ENCODE measurements around the gene OR5W2. TPM values are rescaled to one million over a fixed set of nuclear protein-coding genes. Genes with fewer than 3 reads are reported as not detected.
"Not testable (repeated sequence)": the region's sequence is repeated elsewhere in the genome, so short reads cannot be mapped to it uniquely, and the experiment has no call there.

OR5W2 gene
- total RNA-seq, 3 donors from 2014 or later (not counting 1 experiment from before 2014, with no cell fraction given), result not detected

DNA sequence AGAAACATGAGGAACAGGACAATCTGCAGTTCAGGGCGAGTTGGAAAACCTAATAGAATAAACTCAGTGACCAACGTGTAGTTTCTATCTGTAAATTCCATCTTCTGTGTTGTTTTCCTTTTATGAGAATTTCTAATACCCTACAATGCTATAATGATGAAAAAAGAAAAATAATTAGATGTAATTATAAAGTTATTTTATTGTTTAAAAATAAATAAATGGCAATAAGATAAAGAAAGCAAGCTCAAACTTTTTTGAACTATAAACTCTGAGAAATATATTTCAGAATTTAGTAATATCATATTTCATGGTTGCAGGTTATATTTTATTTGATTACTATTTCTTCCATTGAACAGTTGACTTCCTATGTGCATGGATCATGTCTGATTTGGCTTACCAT, 21.9 kb upstream of the OR5W2 start, which contains the start of gene OR5I1:
TSS of gene OR5I1 (minus strand) at position 101 of the 400 bp plus-strand sequence. CDS start at position 101, 0 bp downstream.
- no peak within 1 kb of the TSS for H3K4me3 Mint-ChIP-seq
- peaks cover 7% of the 10 kb centered on the region for H3K36me3 Mint-ChIP-seq
- intact Hi-C loops (cut with micrococcal nuclease), result no loop called here

DNA sequence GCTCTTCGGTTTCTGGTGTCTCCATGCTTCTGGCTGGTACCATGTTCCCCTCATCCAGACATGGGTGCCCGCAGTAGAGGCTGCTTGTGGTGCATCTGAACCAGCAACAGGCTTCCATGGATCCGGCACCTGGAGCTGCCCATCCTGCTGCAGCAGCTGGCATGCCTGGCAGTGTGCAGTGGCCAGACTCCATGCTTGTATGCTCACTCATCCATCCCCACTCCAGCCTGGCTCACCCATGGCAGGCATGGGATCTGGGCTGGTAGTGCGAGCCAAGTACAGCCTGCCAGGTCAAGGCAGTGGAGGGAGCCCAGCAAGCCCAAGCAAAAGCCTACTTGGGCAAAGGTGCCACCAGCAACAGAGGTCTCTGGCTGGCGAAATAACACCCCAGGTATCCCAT, 6.2 kb upstream of the OR5W2 start:
- H3K9me3 Mint-ChIP-seq, result peaks cover 2 to 17% of the 10 kb centered on the region in 2 donors
- Histone ChIP-seq H3K27ac (ENCODE audit: low read length) (no peak overlapping the region), H3K9me3 (ENCODE audit: control insufficient read depth, insufficient read depth, low read length) (peaks cover 4% of the 10 kb centered on the region), H3K4me1 (ENCODE audit: control insufficient read depth, insufficient read depth, low read length) (no peaks in the 10 kb centered on the region), H3K4me3 (ENCODE audit: low read length) (no peak overlapping the region), H3K36me3 (ENCODE audit: control insufficient read depth, insufficient read depth, low read length) (no peaks in the 10 kb centered on the region), H3K27me3 (ENCODE audit: control insufficient read depth, insufficient read depth, low read length) (no peaks in the 10 kb centered on the region)
- no peak overlapping the region for H3K27ac Mint-ChIP-seq
- ATAC-seq (no peak), DNase-seq (no peak)
- WGBS (ENCODE audit: insufficient coverage), result 81% methylated on average over 5 of the region's 5 CpGs
- H3K4me3 Mint-ChIP-seq, result no peak overlapping the region
- no peaks in the 10 kb centered on the region for H3K36me3 Mint-ChIP-seq
- H3K4me1 Mint-ChIP-seq, result no peaks in the 10 kb centered on the region
- no peaks in the 10 kb centered on the region for H3K27me3 Mint-ChIP-seq (ENCODE audit: low read depth in 2 of 2)
- intact Hi-C loops (cut with micrococcal nuclease), result no loop called here
- TF ChIP-seq, protein P1, sequence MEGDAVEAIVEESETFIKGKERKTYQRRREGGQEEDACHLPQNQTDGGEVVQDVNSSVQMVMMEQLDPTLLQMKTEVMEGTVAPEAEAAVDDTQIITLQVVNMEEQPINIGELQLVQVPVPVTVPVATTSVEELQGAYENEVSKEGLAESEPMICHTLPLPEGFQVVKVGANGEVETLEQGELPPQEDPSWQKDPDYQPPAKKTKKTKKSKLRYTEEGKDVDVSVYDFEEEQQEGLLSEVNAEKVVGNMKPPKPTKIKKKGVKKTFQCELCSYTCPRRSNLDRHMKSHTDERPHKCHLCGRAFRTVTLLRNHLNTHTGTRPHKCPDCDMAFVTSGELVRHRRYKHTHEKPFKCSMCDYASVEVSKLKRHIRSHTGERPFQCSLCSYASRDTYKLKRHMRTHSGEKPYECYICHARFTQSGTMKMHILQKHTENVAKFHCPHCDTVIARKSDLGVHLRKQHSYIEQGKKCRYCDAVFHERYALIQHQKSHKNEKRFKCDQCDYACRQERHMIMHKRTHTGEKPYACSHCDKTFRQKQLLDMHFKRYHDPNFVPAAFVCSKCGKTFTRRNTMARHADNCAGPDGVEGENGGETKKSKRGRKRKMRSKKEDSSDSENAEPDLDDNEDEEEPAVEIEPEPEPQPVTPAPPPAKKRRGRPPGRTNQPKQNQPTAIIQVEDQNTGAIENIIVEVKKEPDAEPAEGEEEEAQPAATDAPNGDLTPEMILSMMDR (IDR thresholded peaks at IDR 0.05), result no peak

More for the DNA sequence above, 21.9 kb upstream of the OR5W2 start, which contains the start of gene OR5I1:
- H3K4me3 ChIP-seq (ENCODE audit: low read length), result no peak within 1 kb of the TSS
- Mint-ChIP-seq H3K27me3 (ENCODE audit: low read depth in 2 of 2) (no peaks in the 10 kb centered on the region), H3K27ac (no peak within 1 kb of the TSS), H3K4me1 (no peaks in the 10 kb centered on the region), H3K9me3 (peaks cover 6 to 9% of the 10 kb centered on the region in 2 donors)
- no peaks in the 10 kb centered on the region for H3K36me3 ChIP-seq (ENCODE audit: control insufficient read depth, insufficient read depth, low read length)
- H3K27me3 ChIP-seq (ENCODE audit: control insufficient read depth, insufficient read depth, low read length), result no peaks in the 10 kb centered on the region
- TF ChIP-seq, protein P1 (IDR thresholded peaks at IDR 0.05), result no peak
- H3K9me3 ChIP-seq (ENCODE audit: control insufficient read depth, insufficient read depth, low read length), result no peaks in the 10 kb centered on the region
- ATAC-seq (no peak), DNase-seq (no peak)
- WGBS (ENCODE audit: insufficient coverage), result 67% methylated on average over 1 of the region's 2 CpGs
- no peak within 1 kb of the TSS for H3K27ac ChIP-seq (ENCODE audit: low read length)
- no peaks in the 10 kb centered on the region for H3K4me1 ChIP-seq (ENCODE audit: control insufficient read depth, insufficient read depth, low read length)

GRCh38 chr11:55902308-55902707, 12.1 kb downstream of the OR5W2 start:
- Mint-ChIP-seq H3K36me3 (no peaks in the 10 kb centered on the region), H3K27me3 (ENCODE audit: low read depth in 2 of 2) (no peaks in the 10 kb centered on the region), H3K4me3 (no peak overlapping the region), H3K9me3 (peaks cover 11 to 19% of the 10 kb centered on the region in 2 donors), H3K4me1 (no peaks in the 10 kb centered on the region), H3K27ac (no peak overlapping the region)
- no peaks in the 10 kb centered on the region for H3K9me3 ChIP-seq (ENCODE audit: control insufficient read depth, insufficient read depth, low read length)
- no peaks in the 10 kb centered on the region for H3K36me3 ChIP-seq (ENCODE audit: control insufficient read depth, insufficient read depth, low read length)
- WGBS (ENCODE audit: insufficient coverage), result 23% methylated on average over 2 of the region's 2 CpGs
- TF ChIP-seq, protein P1 (IDR thresholded peaks at IDR 0.05), result no peak
- H3K27ac ChIP-seq (ENCODE audit: low read length), result no peak overlapping the region
- ATAC-seq (no peak), DNase-seq (no peak)
- H3K4me3 ChIP-seq (ENCODE audit: low read length), result no peak overlapping the region
- H3K27me3 ChIP-seq (ENCODE audit: control insufficient read depth, insufficient read depth, low read length), result no peaks in the 10 kb centered on the region
- intact Hi-C loops (cut with micrococcal nuclease), result no loop called here
- H3K4me1 ChIP-seq (ENCODE audit: control insufficient read depth, insufficient read depth, low read length), result no peaks in the 10 kb centered on the region

DNA sequence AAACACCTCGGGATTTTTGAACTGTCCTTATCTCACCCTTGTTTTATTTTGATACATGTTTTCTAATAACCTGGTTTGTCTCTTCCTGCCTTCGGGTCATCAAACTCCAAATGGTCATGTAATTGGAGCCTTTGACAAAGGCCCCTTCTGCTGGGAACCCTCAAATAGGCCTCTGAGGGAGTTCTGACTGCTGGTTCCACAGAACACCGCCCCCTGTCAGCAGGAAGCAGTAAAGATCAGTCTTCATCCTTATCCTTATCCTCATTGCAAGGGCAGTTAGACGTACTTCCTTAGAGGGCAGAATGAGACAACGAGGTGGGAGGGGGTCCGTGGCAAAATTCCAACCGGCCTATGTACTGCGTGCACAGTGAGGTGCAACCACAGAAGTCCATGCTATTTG, 19.2 kb downstream of the OR5W2 start:
- no peak for ATAC-seq
- H3K27ac ChIP-seq (ENCODE audit: low read length), result no peak overlapping the region
- H3K27me3 Mint-ChIP-seq (ENCODE audit: low read depth in 2 of 2), result no peaks in the 10 kb centered on the region

GRCh38 chr11:55885481-55885880, 28.9 kb downstream of the OR5W2 start:
- H3K4me3 Mint-ChIP-seq; DNase-seq; H3K27me3 ChIP-seq (ENCODE audit: control insufficient read depth, insufficient read depth, low read length); H3K4me1 ChIP-seq (ENCODE audit: control insufficient read depth, insufficient read depth, low read length); intact Hi-C loops (cut with micrococcal nuclease); H3K36me3 ChIP-seq (ENCODE audit: control insufficient read depth, insufficient read depth, low read length); H3K27me3 Mint-ChIP-seq (ENCODE audit: low read depth in 2 of 2); H3K9me3 ChIP-seq (ENCODE audit: control insufficient read depth, insufficient read depth, low read length); H3K27ac ChIP-seq (ENCODE audit: low read length); H3K4me3 ChIP-seq (ENCODE audit: low read length); ATAC-seq; H3K27ac Mint-ChIP-seq; H3K4me1 Mint-ChIP-seq: not testable (repeated sequence)
- peaks cover 14% of the 10 kb centered on the region for H3K36me3 Mint-ChIP-seq
- H3K9me3 Mint-ChIP-seq, result peaks cover 12 to 20% of the 10 kb centered on the region in 2 donors
- WGBS (ENCODE audit: insufficient coverage), result 90% methylated on average over 9 of the region's 9 CpGs

More for the DNA sequence above, 19.2 kb downstream of the OR5W2 start:
- H3K9me3 Mint-ChIP-seq, result peaks cover 7 to 13% of the 10 kb centered on the region in 2 donors
- H3K4me3 Mint-ChIP-seq, result no peak overlapping the region
- Histone ChIP-seq H3K36me3 (ENCODE audit: control insufficient read depth, insufficient read depth, low read length) (no peaks in the 10 kb centered on the region), H3K4me3 (ENCODE audit: low read length) (no peak overlapping the region), H3K9me3 (ENCODE audit: control insufficient read depth, insufficient read depth, low read length) (peaks cover 6% of the 10 kb centered on the region), H3K4me1 (ENCODE audit: control insufficient read depth, insufficient read depth, low read length) (no peaks in the 10 kb centered on the region), H3K27me3 (ENCODE audit: control insufficient read depth, insufficient read depth, low read length) (no peaks in the 10 kb centered on the region)
- no peak overlapping the region for H3K27ac Mint-ChIP-seq
- intact Hi-C loops (cut with micrococcal nuclease), result no loop called here
- no peaks in the 10 kb centered on the region for H3K36me3 Mint-ChIP-seq
- DNase-seq, result no peak
- WGBS (ENCODE audit: insufficient coverage), result 68% methylated on average over 8 of the region's 8 CpGs
- TF ChIP-seq, protein P1 (IDR thresholded peaks at IDR 0.05), result no peak
- no peaks in the 10 kb centered on the region for H3K4me1 Mint-ChIP-seq
